Naive thymus-derived CD4-positive, alpha-beta T cell (primary cell): ENCODE data around the gene ASS1. TPM values are rescaled to one million over a fixed set of nuclear protein-coding genes. Genes with fewer than 3 reads are reported as not detected.

Experiments
- ATAC-seq: fragments of 150-1000 bp; cut with Tn5 transposase; 2 replicates; pipeline ENCODE4 v1.10.0; 2021; ENCODE audit warnings: mild to moderate bottlenecking, moderate library complexity
- CTCF ChIA-PET: fragments of 350-600 bp; sonication (Branson Sonifier 250); formaldehyde crosslinking; loops from one replicate; lab custom pipeline; 2021; ENCODE audit warnings: antibody characterized with exemption; lab: Charles Lee
- POLR2A ChIA-PET: fragments of 350-600 bp; sonication (Branson Sonifier 250); formaldehyde crosslinking; loops from one replicate; lab custom pipeline; 2021; ENCODE audit warnings: antibody characterized with exemption, inconsistent platforms; lab: Charles Lee
- DNase-seq, 9 donors: peaks; one replicate each; pipeline versions ENCODE4 v3.0.0 to v3.0.0-alpha.2; 2020 to 2022; ENCODE audit warnings: mixed read lengths in 1 of 9
- H3K27ac ChIP-seq: one replicate; pipeline ENCODE4 v1.7.0; 2013; ENCODE audit warnings: mild to moderate bottlenecking, low read depth, low read length, moderate library complexity
- H3K27me3 ChIP-seq, 2 donors: one replicate each; pipeline ENCODE4 v1.7.0; 2013; ENCODE audit warnings: low read length in 2 of 2, mild to moderate bottlenecking in 2 of 2, moderate library complexity in 2 of 2; ENCODE audit not compliant: control insufficient read depth in 2 of 2, insufficient read depth in 2 of 2
- H3K36me3 ChIP-seq, 3 experiments: 1 replicate in 2 of 3; 2 replicates in 1 of 3; pipeline ENCODE4 v1.7.0; 2013; ENCODE audit warnings: low read length in 3 of 3, mild to moderate bottlenecking in 3 of 3, moderate library complexity in 1 of 3; ENCODE audit not compliant: insufficient read depth in 3 of 3, control insufficient read depth in 2 of 3
- H3K4me1 ChIP-seq, 2 donors: one replicate each; pipeline ENCODE4 v1.7.0; 2013; ENCODE audit warnings: low read length in 2 of 2, mild to moderate bottlenecking in 2 of 2, moderate library complexity in 1 of 2; ENCODE audit not compliant: control insufficient read depth in 2 of 2, insufficient read depth in 2 of 2
- H3K4me3 ChIP-seq: 2 replicates; pipeline ENCODE4 v1.7.0; 2013; ENCODE audit warnings: mild to moderate bottlenecking, low read length
- H3K9me3 ChIP-seq, 3 experiments: 1 replicate in 2 of 3; 2 replicates in 1 of 3; pipeline ENCODE4 v1.7.0; 2013; ENCODE audit warnings: low read length in 3 of 3; ENCODE audit not compliant: control insufficient read depth in 2 of 3
- H3K27ac Mint-ChIP-seq, 9 donors: one replicate each; pipeline ENCODE4 v1.8.0; 2020 to 2022; ENCODE audit warnings: mixed read lengths in 9 of 9, mild to moderate bottlenecking in 8 of 9, moderate library complexity in 5 of 9, inconsistent platforms in 2 of 9
- H3K27me3 Mint-ChIP-seq, 5 donors: one replicate each; pipeline ENCODE4 v1.8.0; 2021 to 2022; ENCODE audit warnings: mixed read lengths in 5 of 5, mild to moderate bottlenecking in 1 of 5
- H3K36me3 Mint-ChIP-seq, 5 donors: one replicate each; pipeline ENCODE4 v1.8.0; 2020 to 2022; ENCODE audit warnings: mixed read lengths in 5 of 5, mild to moderate bottlenecking in 3 of 5, inconsistent platforms in 1 of 5
- H3K4me1 Mint-ChIP-seq, 7 donors: one replicate each; pipeline ENCODE4 v1.8.0; 2020 to 2022; ENCODE audit warnings: mixed read lengths in 7 of 7, mild to moderate bottlenecking in 3 of 7, inconsistent platforms in 1 of 7
- H3K4me3 Mint-ChIP-seq, 10 donors: one replicate each; pipeline ENCODE4 v1.8.0; 2020 to 2022; ENCODE audit warnings: mild to moderate bottlenecking in 10 of 10, mixed read lengths in 10 of 10, moderate library complexity in 6 of 10, inconsistent platforms in 2 of 10
- H3K9me3 Mint-ChIP-seq, 11 donors: one replicate each; pipeline ENCODE4 v1.8.0; 2020 to 2022; ENCODE audit warnings: mixed read lengths in 11 of 11, mild to moderate bottlenecking in 4 of 11, inconsistent platforms in 1 of 11, moderate library complexity in 1 of 11
- intact Hi-C, 2 donors: fragments of 100-400 bp; cut with micrococcal nuclease; formaldehyde crosslinking; loops; one replicate each; pipeline ENCODE4 v1.15.1; 2023
- polyA plus RNA-seq, 2 donors: library from polyadenylated mRNA; unstranded; fragments of 300-500 nt; fragmentation: Illumina TruSeq; gene quantifications; one replicate each; pipeline ENCODE4 v1.2.3, GENCODE V29; 2021
- total RNA-seq, 6 experiments: library from RNA in 5 of 6; stranded (reverse) in 5 of 6; gene quantifications; 1 replicate in 5 of 6; 2 replicates in 1 of 6; pipeline ENCODE4 v1.2.3 and lab custom pipeline; 2021 to 2026

The ASS1 gene
- total and polyA plus RNA-seq, 7 experiments from 2014 or later = 0.50 to 5.8 TPM; not detected in 5

DNA sequence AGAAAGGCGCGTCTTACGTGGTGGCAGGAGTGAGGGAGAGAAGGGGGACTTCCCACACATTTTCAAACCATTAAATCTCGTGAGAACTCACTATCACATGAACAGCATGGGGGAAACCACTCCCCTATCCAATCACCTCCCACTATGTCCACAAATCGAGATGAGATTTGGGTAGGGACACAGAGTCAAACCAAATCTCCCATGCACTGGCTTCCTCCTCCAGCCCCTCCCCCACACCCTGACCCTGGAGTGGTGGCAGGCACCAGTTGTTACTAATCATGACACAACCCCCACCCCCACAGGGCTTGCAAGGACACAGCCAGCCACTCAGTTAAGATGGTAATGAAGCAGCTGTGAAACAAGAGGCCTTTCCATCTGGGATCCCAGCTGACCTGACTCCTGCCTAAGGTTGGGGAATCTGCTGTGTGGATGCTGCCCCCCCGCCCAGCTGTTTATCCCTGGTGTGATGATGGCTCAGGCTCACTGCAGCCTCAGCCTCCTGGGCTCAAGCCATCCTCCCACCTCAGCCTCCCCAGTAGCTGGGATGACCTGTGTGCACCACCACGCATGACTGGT lies 77.6 kb downstream of the ASS1 start:
- Mint-ChIP-seq H3K27ac (no peak overlapping the region), H3K27me3 (peaks cover 0 to 17% (median 4%) of the 10 kb centered on the region in 5 donors), H3K9me3 (no peaks in the 10 kb centered on the region), H3K36me3 (no peaks in the 10 kb centered on the region), H3K4me3 (no peak overlapping the region), H3K4me1 (no peaks in the 10 kb centered on the region)
- Histone ChIP-seq H3K27me3 (no peaks in the 10 kb centered on the region), H3K9me3 (no peaks in the 10 kb centered on the region), H3K4me3 (no peak overlapping the region), H3K36me3 (no peaks in the 10 kb centered on the region), H3K27ac (no peak overlapping the region), H3K4me1 (no peaks in the 10 kb centered on the region)
- intact Hi-C loops = no loop called here
- CTCF ChIA-PET = no interaction called here
- no peak for DNase-seq
- ATAC-seq = no peak
- POLR2A ChIA-PET = no interaction called here

GRCh38 chr9:130523921-130524320 lies 79.2 kb downstream of the ASS1 start:
- Histone ChIP-seq H3K4me3 (no peak overlapping the region), H3K27me3 (no peaks in the 10 kb centered on the region), H3K36me3 (no peaks in the 10 kb centered on the region), H3K27ac (no peak overlapping the region), H3K4me1 (no peaks in the 10 kb centered on the region), H3K9me3 (no peaks in the 10 kb centered on the region)
- Mint-ChIP-seq H3K36me3 (no peaks in the 10 kb centered on the region), H3K9me3 (no peaks in the 10 kb centered on the region), H3K27me3 (peaks cover 0 to 17% (median 4%) of the 10 kb centered on the region in 5 donors), H3K27ac (no peak overlapping the region), H3K4me1 (no peaks in the 10 kb centered on the region), H3K4me3 (no peak overlapping the region)
- ATAC-seq = no peak
- CTCF ChIA-PET = no interaction called here
- intact Hi-C loops = no loop called here
- POLR2A ChIA-PET = no interaction called here
- no peak for DNase-seq

- no peaks in the 10 kb centered on the region for H3K36me3 Mint-ChIP-seq
- Histone ChIP-seq H3K27ac (no peak overlapping the region), H3K27me3 (no peaks in the 10 kb centered on the region), H3K4me3 (no peak overlapping the region), H3K9me3 (no peaks in the 10 kb centered on the region), H3K4me1 (no peaks in the 10 kb centered on the region), H3K36me3 (no peaks in the 10 kb centered on the region)
- no peak overlapping the region for H3K4me3 Mint-ChIP-seq
- no peaks in the 10 kb centered on the region for H3K4me1 Mint-ChIP-seq
- H3K27ac Mint-ChIP-seq = no peak overlapping the region
- DNase-seq = no peak
- intact Hi-C loops = no loop called here
- peaks cover 0 to 15% (median 4%) of the 10 kb centered on the region in 5 donors for H3K27me3 Mint-ChIP-seq
- no peaks in the 10 kb centered on the region for H3K9me3 Mint-ChIP-seq
- no peak for ATAC-seq
- ChIA-PET POLR2A (interaction anchor here (0.5 kb wide), 1 partner anchor 82 kb away, joined by 3 read pairs; no protein-coding TSS in a partner anchor), CTCF (no interaction called here)
These were observed 81.6 kb downstream of the ASS1 start for GRCh38 chr9:130526193-130526853.

DNA sequence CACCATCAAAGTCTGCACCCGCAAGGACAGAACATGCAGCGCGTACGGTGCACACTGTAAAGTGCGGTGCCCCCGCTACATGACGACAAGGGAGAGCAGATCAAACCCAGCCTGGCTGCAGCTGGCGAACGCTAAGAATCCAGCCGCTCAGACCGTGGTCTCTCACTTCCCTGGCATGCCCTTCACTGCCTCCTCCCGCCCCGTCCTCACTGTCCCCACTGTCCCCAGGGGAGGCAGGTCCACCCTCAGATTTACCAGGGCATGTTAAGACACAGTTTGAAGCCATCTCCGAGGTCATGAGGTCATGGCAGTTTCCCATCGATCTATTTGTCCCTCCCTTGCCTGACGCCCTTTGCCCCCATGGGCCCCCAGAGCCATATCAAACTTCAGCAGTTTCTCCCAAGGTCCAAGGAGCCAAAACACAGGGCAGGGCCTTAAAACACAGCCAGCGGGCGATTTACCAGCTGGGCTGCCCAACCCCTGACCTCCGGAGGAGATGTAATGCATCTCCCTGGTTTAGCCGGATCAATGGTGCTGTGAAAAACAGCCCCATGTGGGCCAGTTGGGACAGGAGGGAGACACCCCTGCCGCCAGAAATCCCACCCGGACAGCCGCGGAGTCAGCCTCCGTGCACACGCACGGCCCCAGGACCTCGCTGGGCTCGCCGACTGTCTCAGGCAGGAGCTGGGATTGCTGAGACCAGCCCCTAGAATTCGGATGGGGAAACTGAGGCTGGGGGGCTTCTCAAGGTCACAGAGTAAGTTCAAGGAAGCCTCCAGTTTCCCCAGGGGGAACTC lies 82.3 kb downstream of the ASS1 start:
- Histone ChIP-seq H3K4me1 (no peaks in the 10 kb centered on the region), H3K9me3 (no peaks in the 10 kb centered on the region), H3K27ac (no peak overlapping the region), H3K36me3 (no peaks in the 10 kb centered on the region), H3K4me3 (no peak overlapping the region), H3K27me3 (no peaks in the 10 kb centered on the region)
- ChIA-PET CTCF (no interaction called here), POLR2A (interaction anchor here (0.5 kb wide), 1 partner anchor 81 kb away, joined by 3 read pairs; no protein-coding TSS in a partner anchor)
- no peak overlapping the region for H3K4me3 Mint-ChIP-seq
- intact Hi-C loops = no loop called here
- H3K9me3 Mint-ChIP-seq = no peaks in the 10 kb centered on the region
- H3K27ac Mint-ChIP-seq = no peak overlapping the region
- H3K27me3 Mint-ChIP-seq = peaks cover 0 to 15% (median 4%) of the 10 kb centered on the region in 5 donors
- no peak for ATAC-seq
- no peaks in the 10 kb centered on the region for H3K4me1 Mint-ChIP-seq
- H3K36me3 Mint-ChIP-seq = no peaks in the 10 kb centered on the region
- no peak for DNase-seq

DNA sequence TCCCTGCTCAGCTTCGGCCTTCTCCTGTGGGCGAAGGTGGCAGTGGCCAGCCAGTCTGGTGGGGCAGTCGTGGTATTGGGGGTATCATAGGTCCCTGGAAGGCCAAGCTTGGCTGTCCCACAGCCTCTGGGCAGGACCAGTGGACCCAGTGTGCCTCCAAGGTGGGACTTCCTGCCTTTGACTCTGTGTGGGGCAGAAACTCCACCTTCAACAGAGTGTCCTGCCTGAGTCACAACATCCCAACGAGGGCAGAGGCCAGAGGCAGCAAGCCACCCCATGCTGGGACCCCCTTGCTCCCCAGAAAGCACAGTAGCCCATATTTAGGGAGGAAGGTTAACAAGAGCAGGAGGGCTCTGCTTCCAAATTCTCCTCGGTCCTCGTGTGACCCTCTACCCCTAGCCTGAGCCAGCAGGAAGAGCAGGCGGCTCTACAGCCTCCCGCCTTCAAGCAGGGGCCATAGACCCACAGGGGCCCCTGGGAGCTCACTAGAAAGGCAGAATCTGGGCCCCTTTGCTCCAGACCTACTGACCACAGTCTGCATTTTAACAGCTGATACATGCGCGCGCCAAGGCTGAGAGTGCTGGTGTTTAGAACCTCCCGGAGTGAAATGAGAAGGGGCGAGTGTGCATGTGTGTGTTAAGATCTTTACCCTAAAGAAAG lies 83.0 kb downstream of the ASS1 start:
- ChIA-PET CTCF (no interaction called here), POLR2A (no interaction called here)
- H3K27me3 ChIP-seq = no peaks in the 10 kb centered on the region
- no peak for DNase-seq
- H3K27ac ChIP-seq = no peak overlapping the region
- H3K9me3 ChIP-seq = no peaks in the 10 kb centered on the region
- intact Hi-C loops = no loop called here
- H3K4me3 ChIP-seq = no peak overlapping the region
- Mint-ChIP-seq H3K36me3 (no peaks in the 10 kb centered on the region), H3K4me1 (no peaks in the 10 kb centered on the region), H3K27ac (no peak overlapping the region), H3K27me3 (peaks cover 2 to 15% (median 9%) of the 10 kb centered on the region in 5 donors), H3K4me3 (no peak overlapping the region), H3K9me3 (no peaks in the 10 kb centered on the region)
- no peaks in the 10 kb centered on the region for H3K36me3 ChIP-seq
- H3K4me1 ChIP-seq = no peaks in the 10 kb centered on the region
- ATAC-seq = no peak

- Histone ChIP-seq H3K36me3 (no peaks in the 10 kb centered on the region), H3K4me1 (no peaks in the 10 kb centered on the region), H3K9me3 (no peaks in the 10 kb centered on the region), H3K4me3 (no peak overlapping the region), H3K27ac (no peak overlapping the region), H3K27me3 (no peaks in the 10 kb centered on the region)
- H3K4me3 Mint-ChIP-seq = no peak overlapping the region
- ChIA-PET CTCF (no interaction called here), POLR2A (no interaction called here)
- no peak overlapping the region for H3K27ac Mint-ChIP-seq
- H3K27me3 Mint-ChIP-seq = peaks cover 2 to 15% (median 6%) of the 10 kb centered on the region in 5 donors
- DNase-seq (no peak), ATAC-seq (no peak)
- no peaks in the 10 kb centered on the region for H3K4me1 Mint-ChIP-seq
- H3K36me3 Mint-ChIP-seq = no peaks in the 10 kb centered on the region
- intact Hi-C loops = no loop called here
- no peaks in the 10 kb centered on the region for H3K9me3 Mint-ChIP-seq
These were observed 83.9 kb downstream of the ASS1 start for GRCh38 chr9:130528674-130529073.
